GM18873 (cell line): ENCODE measurements around the gene PDE6H.

Experiments used
- ATAC-seq: cut with Tn5 transposase; IDR thresholded peaks from one replicate; pipeline ENCODE4 v1.9.1; 2021; ENCODE audit warnings: mild to moderate bottlenecking, moderate library complexity, moderate number of reproducible peaks; ENCODE audit not compliant: unreplicated experiment, low FRiP score

PDE6H gene

GRCh38 chr12:14972816-14973215 lies at the start of gene PDE6H:
Gene PDE6H (plus strand): TSS chr12:14973042. CDS start chr12:14978013, 4,971 bp downstream.
- ATAC-seq = no peak

DNA sequence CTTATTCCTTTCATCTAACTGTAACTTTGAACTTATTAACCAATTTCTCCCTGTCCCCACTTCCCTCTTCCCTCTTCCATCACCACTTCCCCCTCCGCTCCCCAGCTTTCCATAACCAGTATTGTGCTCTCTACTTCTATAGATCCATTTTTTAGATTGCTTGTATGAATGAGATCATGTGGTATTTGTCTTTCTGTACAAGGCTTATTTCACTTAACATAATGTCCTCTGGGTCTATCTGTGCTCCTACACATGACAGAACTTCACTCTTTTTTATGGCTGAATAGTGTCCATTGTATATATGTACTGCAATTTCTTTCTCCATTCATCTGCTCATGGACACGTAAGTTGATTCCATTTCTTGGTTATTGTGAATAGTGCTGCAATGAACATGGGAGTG lies 48.9 kb upstream of the PDE6H start:
- no peak for ATAC-seq

GRCh38 chr12:14924541-14924940 lies 48.3 kb upstream of the PDE6H start:
- ATAC-seq = no peak

DNA sequence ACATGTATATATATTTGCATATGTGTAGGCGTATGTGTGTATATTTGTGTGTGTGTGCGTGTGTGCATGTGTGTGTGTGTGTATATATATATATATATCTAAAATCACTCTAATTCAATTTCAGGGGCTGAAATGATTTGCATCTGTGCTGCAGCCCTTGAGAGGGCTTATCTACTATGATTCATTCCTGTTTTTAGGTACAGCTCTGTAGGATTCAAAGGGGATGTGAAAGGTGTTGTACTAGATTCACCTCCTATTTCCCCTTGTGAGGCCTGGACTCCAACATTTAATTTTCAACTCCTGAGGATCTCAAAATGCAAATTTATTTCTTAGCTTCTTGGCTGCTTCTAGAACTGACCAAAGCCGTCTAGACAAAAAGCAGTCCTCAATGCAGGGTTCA lies 45.6 kb upstream of the PDE6H start:
- ATAC-seq = no peak

- ATAC-seq = no peak
Observed at GRCh38 chr12:14928931-14929330, 43.9 kb upstream of the PDE6H start.

- no peak for ATAC-seq
Observed at GRCh38 chr12:14930299-14930698, 42.5 kb upstream of the PDE6H start.

GRCh38 chr12:14931359-14931758 lies 41.5 kb upstream of the PDE6H start:
- no peak for ATAC-seq

- no peak for ATAC-seq
Observed at GRCh38 chr12:14931791-14932560, 40.9 kb upstream of the PDE6H start.

DNA sequence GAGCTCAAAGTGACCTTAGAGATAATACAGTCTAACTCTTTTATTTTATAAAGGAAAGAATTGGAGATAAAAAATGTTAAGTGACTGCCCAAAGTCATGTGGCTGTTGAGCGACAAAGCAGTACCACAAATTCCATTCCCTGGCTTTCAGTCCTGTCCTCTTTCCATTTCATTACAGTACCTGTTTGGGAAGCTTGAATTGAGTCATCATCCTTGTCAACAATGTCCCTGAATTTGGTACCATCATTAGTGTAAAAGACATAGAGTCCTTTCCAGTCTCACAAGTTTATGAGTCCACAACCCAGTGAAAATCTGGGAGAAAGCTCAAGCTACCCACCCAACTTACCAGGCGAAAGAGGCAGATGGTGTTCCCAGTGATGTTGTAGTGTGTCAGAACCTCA lies 38.3 kb upstream of the PDE6H start:
- ATAC-seq = no peak

- no peak for ATAC-seq
Observed at GRCh38 chr12:14935031-14935430, 37.8 kb upstream of the PDE6H start.

- ATAC-seq = no peak
Observed at GRCh38 chr12:14936224-14936861, 36.5 kb upstream of the PDE6H start.

- ATAC-seq = no peak
Observed at GRCh38 chr12:14937014-14937413, 35.8 kb upstream of the PDE6H start.

- no peak for ATAC-seq
Observed at GRCh38 chr12:14937689-14938088, 35.2 kb upstream of the PDE6H start.

- no peak for ATAC-seq
Observed at GRCh38 chr12:14938301-14938700, 34.5 kb upstream of the PDE6H start, which contains the start of gene ERP27. Gene ERP27 (minus strand): TSS chr12:14938537. CDS start chr12:14938508, 29 bp downstream.

DNA sequence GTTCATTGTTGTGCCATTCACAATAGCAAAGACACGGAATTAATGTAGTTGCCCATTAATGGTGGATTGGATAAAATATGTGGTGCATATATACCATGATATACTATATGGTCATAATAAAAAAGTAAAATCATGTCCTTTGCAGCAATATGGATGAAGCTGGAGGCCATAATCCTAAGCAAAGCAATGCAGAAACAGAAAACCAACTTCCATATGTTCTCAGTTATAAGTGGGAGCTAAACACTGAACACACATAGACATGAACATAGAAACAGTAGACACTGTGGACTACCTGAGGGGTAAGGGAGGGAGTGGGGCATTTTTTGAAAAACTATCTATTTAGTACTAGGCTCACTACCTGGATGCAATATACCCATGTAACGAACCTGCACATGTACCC lies 31.5 kb upstream of the PDE6H start:
- no peak for ATAC-seq

- no peak for ATAC-seq
Observed at GRCh38 chr12:14942196-14942931, 30.5 kb upstream of the PDE6H start.

- no peak for ATAC-seq
Observed at GRCh38 chr12:14946162-14946561, 26.7 kb upstream of the PDE6H start.

GRCh38 chr12:14946861-14947260 lies 26.0 kb upstream of the PDE6H start:
- no peak for ATAC-seq

GRCh38 chr12:14948672-14949071 lies 24.2 kb upstream of the PDE6H start:
- ATAC-seq = peak; percentile 95

GRCh38 chr12:14949631-14950030 lies 23.2 kb upstream of the PDE6H start:
- ATAC-seq = no peak

DNA sequence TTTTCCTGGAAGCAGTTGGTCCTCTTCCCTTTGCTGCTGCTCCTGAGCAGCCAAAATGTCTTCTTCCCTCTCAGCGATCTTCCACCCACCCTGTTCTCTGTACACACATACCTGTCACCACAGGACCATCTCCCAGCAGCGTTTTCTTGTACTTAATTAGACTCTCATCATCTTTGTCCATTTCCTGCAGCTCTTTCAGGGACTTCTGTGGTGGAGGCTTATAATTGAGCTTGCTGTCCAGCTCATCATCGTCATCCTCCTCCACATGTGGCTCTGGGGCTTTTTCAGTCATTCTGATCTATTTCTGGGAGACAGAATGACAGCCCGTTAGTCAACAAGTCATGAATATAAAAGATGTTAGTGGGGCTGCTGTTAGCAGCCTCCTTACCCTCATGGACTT lies 22.4 kb upstream of the PDE6H start:
- no peak for ATAC-seq
